NCI-H446 treated with DMSO at 0.1 percent for 48 hours (cell line): ENCODE data around the gene PRG2.
A peak's percentile ranks its signal among the peaks of the same experiment; 100 is the strongest.
"Not testable (repeated sequence)": the region's sequence is repeated elsewhere in the genome, so short reads cannot be mapped to it uniquely, and the experiment has no call there.

Experiments
- DNase-seq: peaks from one replicate; lab custom pipeline; 2025; lab: John Stamatoyannopoulos, UW

Gene PRG2

DNA sequence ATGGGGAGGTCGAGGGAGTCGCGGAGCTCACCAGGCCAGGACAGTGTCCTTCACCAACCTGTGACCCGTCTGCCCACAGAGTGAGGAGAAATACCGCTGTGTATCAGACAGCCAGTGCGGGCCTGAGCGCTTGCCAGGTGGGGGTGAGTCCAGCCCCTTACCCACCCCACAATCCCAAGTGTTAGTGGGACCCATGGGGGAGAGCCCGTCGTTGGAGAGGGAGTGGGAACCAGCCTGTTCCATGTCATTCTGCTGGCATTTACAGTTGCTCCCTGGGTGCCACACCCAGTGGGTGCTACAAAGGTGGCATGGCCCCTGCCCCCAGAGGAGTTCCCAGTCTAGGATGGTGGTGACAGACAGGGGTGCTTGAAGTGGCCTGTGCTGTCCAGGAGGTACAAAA lies 43.1 kb downstream of the PRG2 start:
- no peak for DNase-seq

DNA sequence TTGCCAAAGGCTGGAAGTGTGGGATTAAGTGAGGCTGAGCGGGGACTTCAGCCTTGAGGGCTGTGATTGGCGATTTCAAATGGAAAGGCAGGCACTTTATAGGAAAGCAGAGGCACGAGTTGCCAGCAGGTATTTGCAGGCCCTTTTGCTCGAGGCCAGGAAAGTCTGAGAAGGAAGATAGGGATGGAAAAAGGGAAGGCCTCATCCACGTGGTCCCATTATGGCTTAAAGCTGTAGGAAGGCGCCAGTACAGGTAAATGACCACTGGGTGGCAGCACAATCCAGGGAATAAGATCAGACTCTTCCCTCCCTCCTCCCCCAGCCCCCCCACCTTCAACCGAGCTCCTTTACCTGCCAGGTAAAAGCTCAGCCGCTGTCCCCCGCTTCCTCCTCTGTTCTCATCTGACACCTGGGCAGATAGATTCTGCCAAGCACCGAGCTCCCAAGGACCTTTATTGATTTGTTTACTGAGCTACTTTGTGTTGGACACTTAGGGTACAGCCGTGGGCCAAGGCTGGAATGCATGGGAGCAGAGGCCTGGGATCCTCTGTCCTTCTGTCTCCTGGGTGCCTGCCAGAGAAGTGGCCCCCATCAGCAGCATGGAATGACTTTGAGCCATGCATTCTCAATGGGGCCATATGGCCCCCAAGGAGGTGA lies 44.8 kb downstream of the PRG2 start:
- peak; percentile 36 for DNase-seq

DNA sequence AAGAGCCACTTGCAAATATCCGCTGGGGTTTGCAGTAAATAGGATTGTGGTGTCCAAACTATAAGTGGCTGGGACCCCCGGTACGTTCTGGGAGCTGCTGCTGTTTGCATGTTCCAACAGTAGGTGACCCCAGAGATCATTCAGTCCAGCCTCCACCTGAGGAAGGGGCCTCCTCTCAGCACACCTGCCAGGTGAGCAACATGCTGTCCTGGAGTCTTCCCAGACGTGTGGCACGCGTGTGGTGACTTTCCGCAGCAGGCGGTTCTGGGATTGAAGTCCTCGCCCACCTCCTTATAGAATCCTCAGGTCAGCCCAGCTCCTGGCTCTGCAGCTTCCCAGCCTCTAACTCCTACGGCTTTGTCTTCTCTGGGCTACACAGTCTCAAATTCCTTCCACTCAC lies 45.6 kb downstream of the PRG2 start:
- no peak for DNase-seq

DNA sequence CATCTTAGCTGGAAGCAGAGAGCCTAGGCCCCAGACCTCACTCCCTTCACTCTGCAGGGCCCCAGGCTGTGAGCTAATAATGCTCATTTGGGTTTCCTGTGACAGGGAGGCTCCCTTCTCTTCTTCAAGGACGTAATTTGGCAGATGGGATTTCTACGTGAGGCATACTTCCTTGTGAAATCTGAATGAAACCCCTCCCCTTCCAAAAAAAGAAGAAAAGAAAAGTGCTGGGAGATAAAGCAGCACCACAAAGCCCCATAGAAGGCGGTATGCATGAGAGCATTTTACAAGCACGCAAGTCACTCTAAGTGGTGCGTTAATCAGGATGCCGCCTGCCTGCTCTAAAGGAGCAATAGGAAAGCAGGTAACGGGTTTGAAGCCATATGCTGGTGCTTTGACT lies 46.6 kb downstream of the PRG2 start:
- DNase-seq = no peak

DNA sequence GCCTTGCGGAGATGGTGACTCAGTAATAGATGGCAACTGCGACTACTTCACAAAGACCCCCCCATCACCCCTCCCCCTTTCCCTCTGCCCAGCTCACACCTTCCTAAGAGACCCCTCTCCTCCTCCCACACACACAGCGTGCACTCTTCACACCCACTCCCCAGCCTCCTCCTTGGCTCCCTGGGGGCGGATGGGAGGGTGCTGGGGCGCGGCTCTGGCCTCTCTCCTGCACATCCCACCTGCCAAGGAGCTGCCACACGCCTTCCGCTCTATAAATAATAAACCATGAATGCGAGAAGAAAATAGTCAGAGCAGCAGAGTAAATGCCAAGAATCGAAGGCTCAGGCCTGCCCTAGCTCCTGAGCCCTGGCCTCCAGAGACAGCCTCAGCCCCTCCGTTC lies 47.7 kb downstream of the PRG2 start:
- DNase-seq = no peak

DNA sequence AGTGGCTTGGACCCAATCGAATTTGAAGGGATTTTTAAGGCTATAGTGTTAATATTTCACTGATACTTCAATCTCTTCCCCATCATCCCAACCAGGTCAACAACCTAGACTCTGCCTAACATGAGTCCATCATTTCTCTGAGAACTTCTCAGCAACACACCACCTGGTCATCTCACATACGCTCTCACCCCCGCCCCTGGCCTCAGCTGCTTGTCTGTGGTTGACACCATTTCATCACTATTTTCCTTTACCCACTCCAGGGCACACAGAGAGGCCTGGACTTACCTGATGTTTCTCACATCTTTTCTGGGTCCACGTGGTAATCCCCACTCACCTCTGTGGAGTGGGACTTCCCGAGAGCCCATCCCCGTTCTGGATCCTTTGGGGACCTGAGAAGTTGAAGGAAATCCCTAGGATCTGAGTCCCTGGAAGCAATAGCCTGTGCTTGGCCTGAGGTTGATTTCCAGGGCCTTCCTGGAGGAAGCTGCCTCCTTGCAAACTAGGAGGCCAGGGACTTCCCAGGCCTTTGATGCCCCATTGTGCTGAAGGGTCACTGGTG lies 49.1 kb downstream of the PRG2 start:
- DNase-seq = no peak

DNA sequence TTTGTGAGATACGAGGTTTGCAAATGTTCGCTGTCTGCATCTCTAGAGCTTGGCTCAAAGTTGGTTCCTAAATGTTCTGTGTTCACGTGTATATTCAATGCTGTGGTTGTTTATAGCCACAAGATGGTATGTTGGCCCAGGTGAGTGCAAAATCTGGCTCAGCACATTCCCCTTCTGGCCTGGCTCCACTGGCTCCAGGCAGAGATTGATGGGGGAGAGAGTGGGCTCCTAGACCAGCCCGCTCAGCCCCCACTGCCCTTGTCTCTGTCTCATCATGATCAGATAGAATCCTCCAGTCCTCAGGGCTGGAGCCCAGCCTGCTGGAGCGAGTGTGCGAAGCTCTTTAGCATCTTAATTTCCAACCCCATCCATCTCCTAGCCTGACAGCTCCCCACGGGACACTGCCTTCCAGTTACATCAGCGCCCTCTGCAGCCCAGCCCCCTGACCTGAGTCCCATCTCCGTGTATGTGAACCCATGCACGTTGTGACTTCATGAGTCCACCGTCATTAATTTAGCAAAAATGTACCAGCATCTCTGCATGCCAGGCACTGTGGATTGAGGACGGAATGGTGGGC lies 50.3 kb downstream of the PRG2 start:
- DNase-seq = no peak

DNA sequence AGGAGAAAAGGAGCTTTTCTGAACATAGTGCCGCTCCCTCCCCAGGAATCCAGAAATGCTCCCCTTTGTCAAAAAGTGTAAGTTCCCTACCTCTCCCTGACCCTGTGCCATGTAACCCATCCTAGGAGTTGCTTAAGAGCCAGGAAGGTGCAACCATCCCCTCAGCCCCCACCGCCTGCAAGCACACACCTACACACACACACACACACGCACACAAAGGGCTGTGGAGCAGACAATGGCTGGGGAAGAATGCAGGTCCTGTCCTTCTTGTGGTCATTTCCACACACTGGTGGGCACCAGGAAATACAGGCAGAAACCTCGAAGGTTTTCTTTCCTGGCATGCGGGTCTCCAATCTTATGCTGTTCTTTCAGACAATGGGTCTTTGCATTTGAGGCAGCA lies 51.1 kb downstream of the PRG2 start:
- no peak for DNase-seq

DNA sequence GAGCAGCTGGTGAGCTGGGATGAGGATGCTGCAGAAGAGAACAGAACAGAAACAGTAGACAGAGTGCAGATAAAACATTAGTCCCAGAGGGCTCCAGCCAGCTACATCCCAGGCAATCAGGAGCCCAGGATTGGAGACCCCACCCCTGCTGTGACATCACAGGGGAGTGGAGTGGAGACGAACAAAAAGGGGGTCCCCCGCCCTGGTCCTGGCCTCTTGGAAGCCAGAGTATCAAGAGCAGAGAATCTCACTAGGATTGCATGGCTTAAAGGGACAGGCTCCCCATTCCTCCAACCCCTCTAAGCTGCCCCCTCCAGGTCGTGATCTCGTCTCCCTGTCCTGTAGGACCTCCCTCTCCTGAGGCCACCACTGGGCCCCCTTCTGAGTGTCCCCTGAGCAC lies 52.3 kb downstream of the PRG2 start, which contains the start of gene P2RX3:
Gene P2RX3 (plus strand): TSS at position 211 of the 400 bp plus-strand sequence. CDS start 199 bp downstream, outside the sequence.
- no peak for DNase-seq

DNA sequence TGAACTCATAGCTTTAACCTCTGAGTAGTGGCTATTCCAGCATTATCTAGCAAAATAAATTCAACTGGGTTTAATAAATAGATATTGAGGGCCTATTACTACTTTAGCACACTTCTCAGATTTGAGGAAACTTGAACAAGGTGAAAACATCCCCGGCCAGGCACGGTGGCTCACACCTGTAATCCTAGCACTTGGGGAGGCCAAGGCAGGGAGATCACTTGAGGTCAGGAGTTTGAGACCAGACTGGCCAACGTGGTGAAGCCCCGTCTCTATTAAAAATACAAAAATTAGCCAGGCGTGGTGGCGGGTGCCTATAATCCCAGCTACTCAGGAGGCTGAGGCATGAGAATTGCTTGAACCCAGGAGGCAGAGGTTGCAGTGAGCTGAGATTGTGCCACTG lies 53.6 kb downstream of the PRG2 start:
- DNase-seq = not testable (repeated sequence)
